ENCODE data around the gene FOXC1.

FOXC1 gene

GRCh38 chr6:1584996-1585668 lies 24.6 kb upstream of the FOXC1 start:
- DNase-seq = no peak

DNA sequence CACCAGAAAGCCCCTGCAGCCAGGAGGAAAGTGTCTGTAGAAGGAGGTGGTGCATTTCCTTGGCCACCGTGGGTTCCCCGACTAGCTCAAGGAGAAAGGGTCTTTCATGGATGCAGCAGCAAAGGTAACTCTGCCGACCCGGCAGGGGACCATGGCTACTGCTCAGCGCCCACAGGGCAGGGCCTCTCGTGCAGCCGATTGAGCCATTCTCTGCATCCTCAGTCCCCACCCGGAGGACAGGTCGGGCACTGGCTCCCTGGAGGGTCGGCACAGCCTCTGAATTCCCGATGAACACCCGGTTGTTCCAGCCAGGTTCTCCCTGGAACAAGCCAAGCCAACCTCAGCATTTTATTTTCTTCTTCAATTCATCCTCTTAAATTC lies 24.1 kb upstream of the FOXC1 start:
- DNase-seq = no peak

DNA sequence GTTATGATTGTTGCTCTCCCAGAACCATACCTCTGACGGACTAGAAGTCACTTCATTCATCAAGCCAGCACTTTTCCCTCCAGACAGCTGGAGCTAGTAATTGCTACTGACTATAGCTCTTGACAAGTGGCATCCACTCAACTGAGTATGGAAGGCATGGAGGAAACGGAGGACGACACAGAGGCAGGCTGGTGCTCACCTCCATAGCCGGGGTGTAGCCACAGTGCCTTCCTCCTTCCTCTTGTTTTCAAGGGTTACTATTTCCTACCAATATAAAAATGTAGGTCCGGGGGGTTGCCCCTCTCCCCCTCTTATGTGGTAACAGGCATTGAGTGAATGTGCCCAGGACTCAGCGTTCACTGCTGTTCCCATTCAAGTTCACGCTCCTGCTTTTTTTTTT lies 23.5 kb upstream of the FOXC1 start:
- no peak for DNase-seq

DNA sequence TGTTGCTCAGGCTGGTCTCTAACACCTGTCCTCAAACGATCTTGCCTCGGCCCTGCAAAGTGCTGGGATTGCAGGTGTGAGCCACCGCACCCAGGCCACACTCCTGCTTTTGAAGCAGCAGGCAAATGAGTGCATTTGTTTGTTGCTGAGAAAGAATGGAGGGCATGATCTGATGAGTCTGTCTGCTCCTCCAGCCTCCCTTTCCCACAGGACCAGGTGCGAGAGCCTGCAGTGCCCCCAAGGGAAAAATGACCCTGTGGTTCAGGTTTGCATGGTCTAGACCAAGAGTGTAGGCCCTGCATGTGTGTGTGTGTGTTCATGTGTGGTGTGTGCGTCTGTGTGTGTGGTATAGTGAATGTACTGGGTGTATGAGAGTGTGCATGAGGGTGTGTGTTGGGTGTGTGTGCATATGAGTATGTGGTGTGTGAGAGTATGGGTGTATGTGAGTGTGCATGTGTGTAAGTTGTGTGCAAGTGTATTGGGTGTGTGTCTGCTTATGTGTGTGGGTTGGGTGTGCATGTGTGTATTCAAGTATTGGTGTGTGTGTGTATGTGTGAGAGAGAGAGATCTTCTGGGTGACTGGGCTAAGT lies 22.8 kb upstream of the FOXC1 start:
- no peak for DNase-seq

DNA sequence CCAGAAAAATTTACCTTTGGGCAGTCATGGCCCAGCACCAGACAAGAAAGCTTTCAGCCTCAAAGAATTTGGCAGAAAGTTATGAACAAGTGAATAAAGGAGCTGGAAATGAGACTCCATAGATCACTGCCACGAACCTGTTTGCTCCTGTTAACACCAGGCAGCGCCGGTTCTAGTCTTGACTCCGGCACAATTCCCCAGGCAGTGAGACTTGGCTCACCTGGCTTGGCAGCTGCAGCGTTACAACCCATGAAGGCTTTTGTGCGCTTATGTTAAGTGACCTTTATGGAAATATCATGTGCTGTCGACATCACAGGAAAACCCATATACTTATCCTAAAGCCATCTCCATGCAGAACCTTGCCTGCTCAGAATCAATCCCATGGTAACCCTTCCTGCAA lies 22.2 kb upstream of the FOXC1 start:
- no peak for DNase-seq

- DNase-seq = no peak
Measured at GRCh38 chr6:1587977-1588376, 21.7 kb upstream of the FOXC1 start.

GRCh38 chr6:1589208-1589607 lies 20.5 kb upstream of the FOXC1 start:
- DNase-seq = no peak

DNA sequence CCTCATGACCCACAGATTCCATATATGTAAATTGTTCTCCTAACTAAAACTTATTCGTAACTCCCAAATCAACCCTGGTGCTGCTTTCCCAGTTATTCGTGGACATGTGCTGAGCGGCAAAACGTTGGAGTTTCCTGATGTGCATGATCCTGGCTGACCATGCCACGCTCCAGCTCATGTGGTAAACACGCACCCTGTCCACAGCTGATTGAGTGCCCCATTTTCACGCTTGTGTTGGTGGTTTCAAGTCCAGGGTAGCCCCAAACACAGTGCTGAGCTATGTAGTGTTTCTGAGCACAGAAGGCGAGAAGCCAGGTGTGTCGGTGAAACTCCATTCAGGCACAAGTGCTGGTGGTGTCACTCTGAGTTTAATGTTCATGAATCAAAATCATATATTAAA lies 19.1 kb upstream of the FOXC1 start:
- DNase-seq = no peak

- DNase-seq = no peak
Measured at GRCh38 chr6:1591243-1591642, 18.5 kb upstream of the FOXC1 start.

GRCh38 chr6:1591926-1592325 lies 17.8 kb upstream of the FOXC1 start:
- DNase-seq = no peak

- DNase-seq = no peak
Measured at GRCh38 chr6:1592852-1593251, 16.9 kb upstream of the FOXC1 start.

DNA sequence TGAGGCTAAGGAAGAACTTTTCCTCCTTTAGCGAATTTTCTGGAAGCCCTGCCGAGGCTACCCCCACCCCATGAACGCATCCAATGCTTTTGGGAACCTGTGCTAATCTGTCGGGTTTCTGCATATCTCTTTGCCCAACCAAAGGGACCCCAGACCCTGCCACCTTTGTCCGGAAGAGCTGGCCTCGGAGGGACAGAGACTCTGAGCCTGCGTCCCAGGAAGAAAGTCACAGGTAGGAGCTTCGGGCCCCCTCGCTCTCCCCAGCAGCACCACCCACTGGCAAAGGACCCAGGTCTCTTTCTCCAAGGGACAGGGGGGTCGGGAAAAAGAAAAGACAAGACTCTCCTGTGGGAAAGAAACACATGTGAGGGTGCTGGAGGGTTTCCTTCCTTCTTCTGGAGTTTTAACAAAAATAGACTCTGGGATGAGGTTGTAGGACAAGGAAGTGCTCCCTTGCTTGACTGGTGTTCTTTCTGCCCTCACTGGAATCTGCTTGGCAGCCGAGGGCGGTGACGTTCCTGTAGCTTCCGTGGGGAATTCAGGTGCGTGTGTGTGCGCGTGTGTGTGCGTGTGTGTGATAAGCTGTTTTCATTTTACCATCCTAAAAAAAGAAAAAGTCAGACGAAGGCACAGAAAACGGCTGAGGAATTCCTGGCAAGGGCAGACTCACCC lies 16.3 kb upstream of the FOXC1 start:
- no peak for DNase-seq

- DNase-seq = no peak
Measured at GRCh38 chr6:1593958-1594314, 15.8 kb upstream of the FOXC1 start.

- DNase-seq = no peak
Measured at GRCh38 chr6:1594445-1595200, 15.1 kb upstream of the FOXC1 start.

DNA sequence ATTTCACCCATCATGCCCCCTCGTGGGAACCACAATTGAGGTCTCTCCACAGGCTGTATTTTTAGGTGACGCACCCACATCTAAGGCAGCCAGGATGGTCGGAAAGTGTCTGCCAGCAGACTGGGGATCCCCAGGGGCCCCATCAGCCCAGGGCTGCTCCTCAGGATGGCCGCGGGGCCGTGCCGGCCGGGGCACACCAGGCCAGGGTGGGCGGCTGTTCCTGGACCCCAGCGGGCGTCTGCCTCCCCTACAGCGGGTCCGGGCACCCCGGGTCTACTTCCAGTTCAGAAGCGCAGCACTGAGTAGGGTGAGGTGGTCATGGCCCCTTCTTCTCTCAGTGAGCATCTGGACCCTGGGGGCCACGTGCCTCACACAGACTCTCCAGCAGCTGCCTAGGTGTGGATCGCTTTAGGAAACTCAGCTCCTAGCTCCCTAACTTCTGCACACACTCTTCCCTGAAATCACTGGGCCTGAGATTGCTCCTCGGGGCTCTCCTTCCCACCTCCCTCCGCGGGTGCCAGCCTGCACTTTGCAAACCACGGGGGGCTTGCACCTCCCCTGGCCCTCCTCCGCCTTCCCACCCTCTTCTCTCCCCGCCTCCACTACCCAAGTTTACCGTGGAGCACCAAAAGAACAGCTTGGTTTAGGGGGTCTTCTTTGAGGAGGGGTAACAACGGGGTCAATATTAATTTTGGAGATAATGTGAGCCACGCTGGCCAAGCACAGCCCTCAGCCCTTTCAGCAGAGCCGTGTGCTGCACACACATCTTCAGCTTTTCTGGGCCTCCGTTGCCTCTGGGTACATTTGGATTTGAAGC lies 14.2 kb upstream of the FOXC1 start:
- no peak for DNase-seq

- peak; percentile 47 for DNase-seq
Measured at GRCh38 chr6:1596088-1596852, 13.4 kb upstream of the FOXC1 start.

GRCh38 chr6:1597121-1597744 lies 12.5 kb upstream of the FOXC1 start:
- DNase-seq = no peak

- no peak for DNase-seq
Measured at GRCh38 chr6:1597924-1598323, 11.8 kb upstream of the FOXC1 start.

- no peak for DNase-seq
Measured at GRCh38 chr6:1598433-1598832, 11.3 kb upstream of the FOXC1 start.

- no peak for DNase-seq
Measured at GRCh38 chr6:1598886-1599285, 10.8 kb upstream of the FOXC1 start.

DNA sequence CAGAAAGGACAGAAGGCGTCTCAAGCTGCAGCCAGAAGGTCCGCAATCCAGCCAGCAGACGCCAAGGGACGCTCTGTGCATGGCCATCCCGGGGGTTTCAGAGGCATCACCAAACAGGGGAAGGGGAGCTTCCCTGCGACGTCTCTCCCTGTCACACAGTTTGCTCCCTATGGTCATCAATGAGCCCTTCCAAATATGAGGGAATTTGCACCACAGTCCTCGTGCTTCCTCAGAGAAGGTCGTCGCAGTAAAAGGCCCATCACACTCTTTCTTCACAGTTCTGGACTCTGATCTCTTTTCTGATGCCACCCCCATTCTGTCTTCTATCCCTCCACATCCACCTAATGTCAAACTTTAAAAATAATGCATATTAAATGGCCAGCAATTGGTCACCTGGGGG lies 10.2 kb upstream of the FOXC1 start:
- DNase-seq = no peak

All from stimulated activated naive CD4-positive, alpha-beta T cell treated with Interleukin-2 at 50 U/mL for 16 hours (primary cell).